Transverse colon (tissue), 4 donors: ENCODE measurements around the gene TCEA3. TPM values are rescaled to one million over a fixed set of nuclear protein-coding genes. Genes with fewer than 3 reads are reported as not detected.

Experiments
- DNase-seq: peaks from one replicate; pipeline ENCODE4 v3.0.0-alpha.2; 2019
- H3K27ac ChIP-seq, 4 donors: fragments of 200-600 bp; sonication (generic); 2 replicates each; pipeline ENCODE4 v1.5.1; 2016 to 2018; ENCODE audit warnings: inconsistent platforms in 4 of 4
- H3K27me3 ChIP-seq: fragments of 200-600 bp; sonication (generic); 2 replicates; pipeline ENCODE4 v1.5.1; 2017; ENCODE audit warnings: inconsistent platforms
- H3K36me3 ChIP-seq, 4 donors: fragments of 200-600 bp; sonication (generic); 2 replicates each; pipeline ENCODE4 v1.5.1; 2017 to 2019; ENCODE audit warnings: inconsistent platforms in 4 of 4
- H3K4me1 ChIP-seq, 4 donors: fragments of 200-600 bp; sonication (generic); 2 replicates each; pipeline ENCODE4 v1.5.1; 2017 to 2020; ENCODE audit warnings: inconsistent platforms in 4 of 4
- H3K4me3 ChIP-seq, 4 donors: fragments of 200-600 bp; sonication (generic); 1 replicate in 1 of 4; 2 replicates in 3 of 4; pipeline versions ENCODE4 v1.5.1 to v1.6.1; 2017 to 2019; ENCODE audit warnings: inconsistent platforms in 4 of 4
- H3K9me3 ChIP-seq, 2 donors: fragments of 200-600 bp; sonication (generic); 2 replicates each; pipeline ENCODE4 v1.5.1; 2017 to 2019; ENCODE audit warnings: inconsistent platforms in 2 of 2
- EP300 ChIP-seq: sonication (generic); formaldehyde crosslinking; IDR thresholded peaks from one replicate; pipeline ENCODE4 v1.6.1; 2017; ENCODE audit warnings: antibody characterized with exemption, low read depth
- POLR2A ChIP-seq: fragments of 450-650 bp; IDR thresholded peaks from one replicate; pipeline ENCODE4 v1.6.1; 2016; ENCODE audit warnings: antibody characterized with exemption, mild to moderate bottlenecking, moderate library complexity
- POLR2AphosphoS5 ChIP-seq, 3 donors: sonication (generic); formaldehyde crosslinking; IDR thresholded peaks; one replicate each; pipeline ENCODE4 v1.6.1; 2016; ENCODE audit warnings: antibody characterized with exemption in 3 of 3
- WGBS, 2 donors: methylation state at CpG; one replicate each; pipeline ENCODE4 v1.1.5; 2018; ENCODE audit warnings: low coverage in 1 of 2; 5-methylcytosine and 5-hydroxymethylcytosine counted together
- in situ Hi-C, 4 donors: fragments of 200-750 bp; cut with MboI; loops; one replicate each; pipeline versions ENCODE4 v1.15.0 to v1.15.1; 2017; ENCODE audit warnings: low sequenced_read_pairs in 3 of 4, low pct_ligation_motif_present in 1 of 4, low pct_unique_long_range_greater_than_20kb in 1 of 4
- intact Hi-C: fragments of 100-400 bp; cut with DNase I; formaldehyde crosslinking; loops from one replicate; pipeline ENCODE4 v1.15.1; 2023; ENCODE audit warnings: low total_unique reads
- total RNA-seq, 4 donors: library from RNA; depleted of rRNA; stranded (reverse); fragments of >200 nt; gene quantifications; one replicate each; pipeline ENCODE4 v1.1.0, GENCODE V29; 2016
- TF ChIP-seq, protein P1 (sequence below), 5 experiments: fragments of 200-600 bp in 3 of 5; fragments of 450-650 bp in 2 of 5; sonication (generic) in 3 of 5; IDR thresholded peaks; 1 replicate in 2 of 5; 2 replicates in 3 of 5; pipeline ENCODE4 v1.5.1; 2016 to 2017; ENCODE audit warnings: antibody characterized with exemption in 5 of 5, inconsistent platforms in 3 of 5, mild to moderate bottlenecking in 2 of 5, moderate library complexity in 1 of 5

The TCEA3 gene
- total RNA-seq, 4 donors from 2014 or later, result 137 to 761 (median 198) TPM

DNA sequence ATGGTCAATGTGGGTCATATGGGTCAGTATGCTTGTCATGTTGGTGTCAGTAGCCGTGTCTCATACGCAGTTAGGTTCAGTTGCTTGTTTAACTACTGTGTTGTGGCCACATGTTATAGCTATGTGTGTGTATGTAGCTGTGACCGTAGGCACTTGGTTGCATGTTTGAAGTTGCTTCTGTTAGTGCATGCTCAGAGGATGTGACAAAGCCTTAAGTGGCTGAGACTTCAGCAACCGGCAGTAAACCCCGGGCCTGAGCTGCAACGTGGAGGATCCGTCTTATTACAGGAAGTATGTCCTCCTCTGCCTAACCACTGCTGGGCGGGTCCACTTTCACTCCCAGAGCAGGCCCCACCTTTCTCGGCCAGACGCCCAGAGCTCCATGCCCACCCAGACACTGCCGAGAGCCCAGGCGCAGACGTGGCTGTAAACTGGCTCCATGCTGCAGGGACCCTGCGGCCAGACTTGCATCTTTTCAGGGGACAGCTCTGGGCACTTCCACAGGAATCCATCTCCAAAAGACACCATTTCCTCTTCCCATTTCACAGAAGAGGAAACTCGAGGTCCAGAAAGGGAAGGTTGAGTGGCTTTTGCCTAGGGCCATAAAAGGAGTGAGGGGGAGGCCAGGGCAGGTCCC is 2.2 kb downstream of the TCEA3 start:
- TF ChIP-seq POLR2AphosphoS5 (IDR thresholded peaks at IDR 0.05) (peak; percentile 60 to 74 (median 67)), POLR2A (peak; percentile 58), EP300 (no peak)
- TF ChIP-seq, protein P1, sequence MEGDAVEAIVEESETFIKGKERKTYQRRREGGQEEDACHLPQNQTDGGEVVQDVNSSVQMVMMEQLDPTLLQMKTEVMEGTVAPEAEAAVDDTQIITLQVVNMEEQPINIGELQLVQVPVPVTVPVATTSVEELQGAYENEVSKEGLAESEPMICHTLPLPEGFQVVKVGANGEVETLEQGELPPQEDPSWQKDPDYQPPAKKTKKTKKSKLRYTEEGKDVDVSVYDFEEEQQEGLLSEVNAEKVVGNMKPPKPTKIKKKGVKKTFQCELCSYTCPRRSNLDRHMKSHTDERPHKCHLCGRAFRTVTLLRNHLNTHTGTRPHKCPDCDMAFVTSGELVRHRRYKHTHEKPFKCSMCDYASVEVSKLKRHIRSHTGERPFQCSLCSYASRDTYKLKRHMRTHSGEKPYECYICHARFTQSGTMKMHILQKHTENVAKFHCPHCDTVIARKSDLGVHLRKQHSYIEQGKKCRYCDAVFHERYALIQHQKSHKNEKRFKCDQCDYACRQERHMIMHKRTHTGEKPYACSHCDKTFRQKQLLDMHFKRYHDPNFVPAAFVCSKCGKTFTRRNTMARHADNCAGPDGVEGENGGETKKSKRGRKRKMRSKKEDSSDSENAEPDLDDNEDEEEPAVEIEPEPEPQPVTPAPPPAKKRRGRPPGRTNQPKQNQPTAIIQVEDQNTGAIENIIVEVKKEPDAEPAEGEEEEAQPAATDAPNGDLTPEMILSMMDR (IDR thresholded peaks at IDR 0.05), result no peak
- Histone ChIP-seq H3K4me3 (peak overlapping the region in 3 of 4 donors; percentile 1 to 86 (median 66)), H3K36me3 (no peaks in the 10 kb centered on the region), H3K27me3 (no peaks in the 10 kb centered on the region), H3K9me3 (no peaks in the 10 kb centered on the region), H3K4me1 (peaks cover 15 to 51% (median 42%) of the 10 kb centered on the region in 4 donors), H3K27ac (peak overlapping the region; percentile 92 to 95 (median 92))
- peak; percentile 89 for DNase-seq
- intact Hi-C loops (no loop called here), in situ Hi-C loops (no loop called here)
- WGBS, 2 donors, result 8 to 9% methylated on average over 4 to 15 of the region's 15 CpGs

DNA sequence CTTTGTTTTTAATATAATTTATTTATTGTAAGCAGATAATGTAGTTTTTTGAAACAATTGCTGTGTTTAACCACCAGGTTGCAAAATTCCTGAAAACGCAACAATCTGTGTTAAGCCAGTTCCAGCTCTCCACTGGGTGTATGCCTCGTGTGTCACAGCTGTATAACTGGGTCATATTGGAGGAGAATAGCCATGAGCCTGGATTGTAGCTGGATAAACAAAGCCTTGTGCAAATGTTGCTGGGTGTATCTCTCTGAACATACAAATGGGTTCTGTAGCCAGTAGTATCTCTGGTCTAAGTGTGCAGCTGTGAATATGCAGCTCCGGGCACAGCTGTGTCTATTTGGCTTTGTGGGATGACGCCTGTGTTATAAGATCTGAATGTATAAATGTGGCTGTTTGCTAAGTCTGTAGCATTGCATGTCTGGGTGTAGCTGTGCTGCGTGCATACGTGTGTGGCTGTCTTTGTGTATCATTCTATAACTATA is 2.8 kb downstream of the TCEA3 start:
- peaks cover 15 to 47% (median 41%) of the 10 kb centered on the region in 4 donors for H3K4me1 ChIP-seq
- WGBS, 2 donors, result 27 to 33% methylated on average over 2 to 6 of the region's 6 CpGs
- peak overlapping the region in 2 of 4 donors; percentile 66 to 86 for H3K4me3 ChIP-seq
- in situ Hi-C loops (no loop called here), intact Hi-C loops (no loop called here)
- no peaks in the 10 kb centered on the region for H3K27me3 ChIP-seq
- H3K27ac ChIP-seq, result peak overlapping the region; percentile 92 to 95 (median 92)
- TF ChIP-seq, protein P1 (IDR thresholded peaks at IDR 0.05), result peak in 3 of 5 experiments; percentile 15 to 60 (median 20)
- TF ChIP-seq EP300 (no peak), POLR2A (peak; percentile 44), POLR2AphosphoS5 (IDR thresholded peaks at IDR 0.05) (peak in 2 of 3 donors; percentile 41 to 58)
- DNase-seq, result peak; percentile 42
- peaks cover 0 to 4% (median 0%) of the 10 kb centered on the region in 4 donors for H3K36me3 ChIP-seq
- H3K9me3 ChIP-seq, result no peaks in the 10 kb centered on the region

DNA sequence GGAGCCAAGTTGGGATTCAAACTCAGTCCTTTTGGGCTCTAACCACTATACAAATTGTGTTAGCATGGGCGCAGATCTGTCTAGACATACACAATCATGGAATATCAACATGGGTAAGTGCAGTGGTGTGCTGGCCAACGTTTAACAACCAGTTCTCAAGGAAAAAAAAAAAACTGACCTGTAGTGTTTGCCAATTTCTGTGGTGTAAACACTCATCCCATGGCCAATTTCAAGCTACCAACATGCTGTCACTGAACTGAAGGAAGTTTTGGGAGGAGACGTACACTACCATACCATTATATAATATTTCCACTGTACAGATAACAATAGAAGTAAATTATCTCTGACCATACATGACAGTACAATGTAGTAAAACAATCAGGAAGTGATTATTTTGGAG is 3.2 kb downstream of the TCEA3 start:
- no peaks in the 10 kb centered on the region for H3K9me3 ChIP-seq
- intact Hi-C loops, result no loop called here
- H3K4me3 ChIP-seq, result no peak overlapping the region
- H3K4me1 ChIP-seq, result peaks cover 15 to 47% (median 41%) of the 10 kb centered on the region in 4 donors
- 48% methylated on average over 3 of the region's 3 CpGs for WGBS, 2 donors
- H3K36me3 ChIP-seq, result peaks cover 0 to 8% (median 0%) of the 10 kb centered on the region in 4 donors
- TF ChIP-seq, protein P1 (IDR thresholded peaks at IDR 0.05), result no peak
- no peaks in the 10 kb centered on the region for H3K27me3 ChIP-seq
- in situ Hi-C loops, result no loop called here
- no peak for DNase-seq
- H3K27ac ChIP-seq, result peak overlapping the region; percentile 92 to 95 (median 92)

DNA sequence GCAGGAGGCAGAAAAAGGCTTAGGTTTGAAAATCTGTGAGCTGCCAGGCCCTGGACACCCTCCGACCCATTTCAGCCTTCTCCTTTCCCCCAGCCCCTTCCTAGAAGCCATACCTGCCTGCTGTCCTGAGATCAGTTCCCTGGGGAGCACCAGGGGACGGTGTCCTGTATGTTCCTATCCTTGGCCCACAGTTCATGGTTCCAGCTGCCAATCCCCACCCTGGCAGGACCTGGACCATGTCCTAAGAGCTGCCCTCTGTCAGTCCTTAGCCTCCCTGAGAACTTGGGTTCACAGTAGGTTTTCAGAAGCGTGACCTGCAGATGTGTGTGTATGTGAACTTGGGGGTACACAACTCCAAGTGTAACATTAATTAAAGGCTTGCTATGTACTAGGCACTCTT is 3.8 kb downstream of the TCEA3 start:
- intact Hi-C loops, result no loop called here
- DNase-seq, result no peak
- Histone ChIP-seq H3K9me3 (no peaks in the 10 kb centered on the region), H3K4me1 (peaks cover 15 to 47% (median 41%) of the 10 kb centered on the region in 4 donors), H3K27ac (peak overlapping the region; percentile 92 to 95 (median 92)), H3K27me3 (no peaks in the 10 kb centered on the region), H3K36me3 (peaks cover 0 to 9% (median 0%) of the 10 kb centered on the region in 4 donors), H3K4me3 (no peak overlapping the region)
- in situ Hi-C loops, result no loop called here
- TF ChIP-seq EP300 (no peak), POLR2A (no peak), POLR2AphosphoS5 (IDR thresholded peaks at IDR 0.05) (no peak)
- TF ChIP-seq, protein P1 (IDR thresholded peaks at IDR 0.05), result no peak
- 91 to 100% methylated on average over 2 to 3 of the region's 3 CpGs for WGBS, 2 donors
